ENCODE data around the gene SLC29A1. TPM values are rescaled to one million over a fixed set of nuclear protein-coding genes. Genes with fewer than 3 reads are reported as not detected.

Gene SLC29A1
- total and polyA plus RNA-seq, 4 donors: 15.1 to 67.2 (median 16.7) TPM

DNA sequence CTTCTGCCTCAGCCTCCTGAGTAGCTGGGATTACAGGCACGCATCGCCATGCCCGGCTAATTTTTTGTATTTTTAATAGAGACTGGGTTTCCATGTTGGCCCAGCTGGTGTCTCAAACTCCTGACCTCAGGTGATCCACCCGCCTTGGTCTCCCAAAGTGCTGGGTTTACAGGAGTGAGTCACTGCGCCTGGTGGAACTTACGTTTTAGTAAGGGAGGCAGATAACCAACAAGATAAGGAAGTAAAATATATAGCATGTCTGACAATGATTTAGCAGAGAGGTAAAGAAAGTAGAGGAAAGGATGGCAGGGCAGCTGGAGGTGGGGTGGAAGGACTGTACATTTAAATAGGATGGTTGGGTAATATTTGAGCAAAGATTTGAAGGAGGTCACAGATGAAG, 19.4 kb upstream of the SLC29A1 start:
- peaks cover 0 to 6% (median 4%) of the 10 kb centered on the region in 4 donors for H3K4me1 ChIP-seq (ENCODE audit: control insufficient read depth in 4 of 4, insufficient read depth in 4 of 4, low read length in 3 of 4)
- WGBS: 91% methylated on average over 6 of the region's 6 CpGs
- DNase-seq (ENCODE audit: low spot score): no peak

DNA sequence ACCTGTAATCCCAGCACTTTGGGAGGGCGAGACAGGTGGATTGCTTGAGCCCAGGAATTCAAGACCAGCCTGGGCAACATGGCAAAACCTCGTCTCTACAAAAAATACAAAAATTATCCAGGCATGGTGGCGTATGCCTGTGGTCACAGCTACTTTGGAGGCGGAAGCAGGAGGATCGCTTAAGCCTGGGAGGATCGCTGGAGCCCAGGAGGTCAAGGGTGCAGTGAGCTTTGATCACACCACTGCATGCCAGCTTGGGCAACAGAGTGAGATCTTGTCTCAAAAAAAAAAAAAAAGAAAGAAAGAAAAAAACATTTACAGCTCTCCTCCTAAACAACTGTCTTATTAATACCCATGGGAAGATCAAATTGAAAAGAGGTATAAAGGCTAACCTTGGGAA, 15.4 kb upstream of the SLC29A1 start:
- Histone ChIP-seq H3K27ac (ENCODE audit: low read depth in 1 of 2, low read length in 2 of 2) (peak overlapping the region in 1 of 2 donors; percentile 18), H3K9ac (ENCODE audit: low read depth in 1 of 2, low read length in 2 of 2) (no peak overlapping the region), H3K4me3 (ENCODE audit: low read depth in 1 of 3, low read length in 3 of 3) (no peak overlapping the region), H3K27me3 (ENCODE audit: control insufficient read depth in 4 of 4, insufficient read depth in 4 of 4, low read length in 3 of 4) (no peaks in the 10 kb centered on the region), H3K36me3 (ENCODE audit: control insufficient read depth in 4 of 4, insufficient read depth in 3 of 4, low read depth in 1 of 4, low read length in 3 of 4) (no peaks in the 10 kb centered on the region), H3K4me1 (ENCODE audit: control insufficient read depth in 4 of 4, insufficient read depth in 4 of 4, low read length in 3 of 4) (peaks cover 0 to 6% (median 4%) of the 10 kb centered on the region in 4 donors), H3K9me3 (ENCODE audit: control insufficient read depth in 4 of 4, low read length in 3 of 4) (no peaks in the 10 kb centered on the region)
- WGBS: 48% methylated on average over 6 of the region's 6 CpGs
- peak; percentile 71 to 78 for TF ChIP-seq HNF4A (conservative IDR thresholded peaks at IDR 0.05)
- TF ChIP-seq HNF4G (IDR thresholded peaks at IDR 0.05): no peak
- peak; percentile 29 for TF ChIP-seq SP1 (IDR thresholded peaks at IDR 0.05)
- no peak for TF ChIP-seq JUND (IDR thresholded peaks at IDR 0.05)
- TF ChIP-seq, protein P1, sequence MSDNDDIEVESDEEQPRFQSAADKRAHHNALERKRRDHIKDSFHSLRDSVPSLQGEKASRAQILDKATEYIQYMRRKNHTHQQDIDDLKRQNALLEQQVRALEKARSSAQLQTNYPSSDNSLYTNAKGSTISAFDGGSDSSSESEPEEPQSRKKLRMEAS (IDR thresholded peaks at IDR 0.05): no peak
- TF ChIP-seq RXRA (IDR thresholded peaks at IDR 0.05): peak; percentile 48 to 57
- DNase-seq (ENCODE audit: low spot score): no peak

More for the DNA sequence above, 19.4 kb upstream of the SLC29A1 start:
- TF ChIP-seq, protein P2, sequence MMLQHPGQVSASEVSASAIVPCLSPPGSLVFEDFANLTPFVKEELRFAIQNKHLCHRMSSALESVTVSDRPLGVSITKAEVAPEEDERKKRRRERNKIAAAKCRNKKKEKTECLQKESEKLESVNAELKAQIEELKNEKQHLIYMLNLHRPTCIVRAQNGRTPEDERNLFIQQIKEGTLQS (IDR thresholded peaks at IDR 0.05): no peak
- TF ChIP-seq YY1 (IDR thresholded peaks at IDR 0.05) (no peak), SP1 (IDR thresholded peaks at IDR 0.05) (no peak), HNF4A (conservative IDR thresholded peaks at IDR 0.05) (no peak), GABPA (IDR thresholded peaks at IDR 0.05 in 1 of 2, conservative IDR thresholded peaks at IDR 0.05 in 1 of 2) (no peak), EGR1 (IDR thresholded peaks at IDR 0.05; ENCODE audit: low read depth in 2 of 2) (no peak)
- TF ChIP-seq, protein P3, sequence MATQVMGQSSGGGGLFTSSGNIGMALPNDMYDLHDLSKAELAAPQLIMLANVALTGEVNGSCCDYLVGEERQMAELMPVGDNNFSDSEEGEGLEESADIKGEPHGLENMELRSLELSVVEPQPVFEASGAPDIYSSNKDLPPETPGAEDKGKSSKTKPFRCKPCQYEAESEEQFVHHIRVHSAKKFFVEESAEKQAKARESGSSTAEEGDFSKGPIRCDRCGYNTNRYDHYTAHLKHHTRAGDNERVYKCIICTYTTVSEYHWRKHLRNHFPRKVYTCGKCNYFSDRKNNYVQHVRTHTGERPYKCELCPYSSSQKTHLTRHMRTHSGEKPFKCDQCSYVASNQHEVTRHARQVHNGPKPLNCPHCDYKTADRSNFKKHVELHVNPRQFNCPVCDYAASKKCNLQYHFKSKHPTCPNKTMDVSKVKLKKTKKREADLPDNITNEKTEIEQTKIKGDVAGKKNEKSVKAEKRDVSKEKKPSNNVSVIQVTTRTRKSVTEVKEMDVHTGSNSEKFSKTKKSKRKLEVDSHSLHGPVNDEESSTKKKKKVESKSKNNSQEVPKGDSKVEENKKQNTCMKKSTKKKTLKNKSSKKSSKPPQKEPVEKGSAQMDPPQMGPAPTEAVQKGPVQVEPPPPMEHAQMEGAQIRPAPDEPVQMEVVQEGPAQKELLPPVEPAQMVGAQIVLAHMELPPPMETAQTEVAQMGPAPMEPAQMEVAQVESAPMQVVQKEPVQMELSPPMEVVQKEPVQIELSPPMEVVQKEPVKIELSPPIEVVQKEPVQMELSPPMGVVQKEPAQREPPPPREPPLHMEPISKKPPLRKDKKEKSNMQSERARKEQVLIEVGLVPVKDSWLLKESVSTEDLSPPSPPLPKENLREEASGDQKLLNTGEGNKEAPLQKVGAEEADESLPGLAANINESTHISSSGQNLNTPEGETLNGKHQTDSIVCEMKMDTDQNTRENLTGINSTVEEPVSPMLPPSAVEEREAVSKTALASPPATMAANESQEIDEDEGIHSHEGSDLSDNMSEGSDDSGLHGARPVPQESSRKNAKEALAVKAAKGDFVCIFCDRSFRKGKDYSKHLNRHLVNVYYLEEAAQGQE (IDR thresholded peaks at IDR 0.05): no peak
- Histone ChIP-seq H3K9ac (ENCODE audit: low read depth in 1 of 2, low read length in 2 of 2) (no peak overlapping the region), H3K9me3 (ENCODE audit: control insufficient read depth in 4 of 4, low read length in 3 of 4) (no peaks in the 10 kb centered on the region), H3K27ac (ENCODE audit: low read depth in 1 of 2, low read length in 2 of 2) (no peak overlapping the region), H3K4me3 (ENCODE audit: low read depth in 1 of 3, low read length in 3 of 3) (no peak overlapping the region), H3K27me3 (ENCODE audit: control insufficient read depth in 4 of 4, insufficient read depth in 4 of 4, low read length in 3 of 4) (no peaks in the 10 kb centered on the region), H3K36me3 (ENCODE audit: control insufficient read depth in 4 of 4, insufficient read depth in 3 of 4, low read depth in 1 of 4, low read length in 3 of 4) (no peaks in the 10 kb centered on the region)

DNA sequence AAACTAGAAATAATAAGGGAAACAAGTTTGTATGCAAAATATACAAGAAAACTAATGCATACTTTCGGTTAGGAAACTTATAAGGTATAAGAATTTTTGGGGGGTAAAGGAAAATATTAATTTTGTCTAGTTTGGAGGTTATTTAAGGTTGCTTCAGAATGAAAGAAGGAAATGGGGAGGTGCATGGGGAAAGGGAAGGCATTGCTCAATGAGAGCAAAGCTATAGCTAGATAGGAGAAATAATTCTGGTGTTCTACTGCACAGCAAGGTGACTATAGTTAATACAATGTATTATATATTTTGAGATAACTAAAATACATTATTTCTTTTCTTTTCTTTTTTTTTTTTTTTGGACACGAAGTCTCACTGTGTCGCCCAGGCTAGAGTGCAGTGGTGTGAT, 12.1 kb upstream of the SLC29A1 start:
- Histone ChIP-seq H3K36me3 (ENCODE audit: control insufficient read depth in 4 of 4, insufficient read depth in 3 of 4, low read depth in 1 of 4, low read length in 3 of 4) (no peaks in the 10 kb centered on the region), H3K27me3 (ENCODE audit: control insufficient read depth in 4 of 4, insufficient read depth in 4 of 4, low read length in 3 of 4) (no peaks in the 10 kb centered on the region), H3K9ac (ENCODE audit: low read depth in 1 of 2, low read length in 2 of 2) (no peak overlapping the region), H3K4me1 (ENCODE audit: control insufficient read depth in 4 of 4, insufficient read depth in 4 of 4, low read length in 3 of 4) (peaks cover 0 to 8% (median 6%) of the 10 kb centered on the region in 4 donors), H3K9me3 (ENCODE audit: control insufficient read depth in 4 of 4, low read length in 3 of 4) (no peaks in the 10 kb centered on the region), H3K27ac (ENCODE audit: low read depth in 1 of 2, low read length in 2 of 2) (no peak overlapping the region), H3K4me3 (ENCODE audit: low read depth in 1 of 3, low read length in 3 of 3) (no peak overlapping the region)
- WGBS: 82% methylated on average over 3 of the region's 3 CpGs
- DNase-seq (ENCODE audit: low spot score): no peak
- TF ChIP-seq, protein P4, sequence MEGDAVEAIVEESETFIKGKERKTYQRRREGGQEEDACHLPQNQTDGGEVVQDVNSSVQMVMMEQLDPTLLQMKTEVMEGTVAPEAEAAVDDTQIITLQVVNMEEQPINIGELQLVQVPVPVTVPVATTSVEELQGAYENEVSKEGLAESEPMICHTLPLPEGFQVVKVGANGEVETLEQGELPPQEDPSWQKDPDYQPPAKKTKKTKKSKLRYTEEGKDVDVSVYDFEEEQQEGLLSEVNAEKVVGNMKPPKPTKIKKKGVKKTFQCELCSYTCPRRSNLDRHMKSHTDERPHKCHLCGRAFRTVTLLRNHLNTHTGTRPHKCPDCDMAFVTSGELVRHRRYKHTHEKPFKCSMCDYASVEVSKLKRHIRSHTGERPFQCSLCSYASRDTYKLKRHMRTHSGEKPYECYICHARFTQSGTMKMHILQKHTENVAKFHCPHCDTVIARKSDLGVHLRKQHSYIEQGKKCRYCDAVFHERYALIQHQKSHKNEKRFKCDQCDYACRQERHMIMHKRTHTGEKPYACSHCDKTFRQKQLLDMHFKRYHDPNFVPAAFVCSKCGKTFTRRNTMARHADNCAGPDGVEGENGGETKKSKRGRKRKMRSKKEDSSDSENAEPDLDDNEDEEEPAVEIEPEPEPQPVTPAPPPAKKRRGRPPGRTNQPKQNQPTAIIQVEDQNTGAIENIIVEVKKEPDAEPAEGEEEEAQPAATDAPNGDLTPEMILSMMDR (IDR thresholded peaks at IDR 0.05; ENCODE audit: low read depth, low read length, missing input control): no peak
- TF ChIP-seq, protein P3 (IDR thresholded peaks at IDR 0.05): no peak
- TF ChIP-seq EGR1 (IDR thresholded peaks at IDR 0.05; ENCODE audit: low read depth in 2 of 2) (no peak), RXRA (IDR thresholded peaks at IDR 0.05) (no peak), HNF4A (conservative IDR thresholded peaks at IDR 0.05) (no peak), TAF1 (conservative IDR thresholded peaks at IDR 0.05) (no peak), HNF4G (IDR thresholded peaks at IDR 0.05) (no peak), RAD21 (IDR thresholded peaks at IDR 0.05) (no peak), YY1 (IDR thresholded peaks at IDR 0.05) (no peak)
- TF ChIP-seq, protein P5, sequence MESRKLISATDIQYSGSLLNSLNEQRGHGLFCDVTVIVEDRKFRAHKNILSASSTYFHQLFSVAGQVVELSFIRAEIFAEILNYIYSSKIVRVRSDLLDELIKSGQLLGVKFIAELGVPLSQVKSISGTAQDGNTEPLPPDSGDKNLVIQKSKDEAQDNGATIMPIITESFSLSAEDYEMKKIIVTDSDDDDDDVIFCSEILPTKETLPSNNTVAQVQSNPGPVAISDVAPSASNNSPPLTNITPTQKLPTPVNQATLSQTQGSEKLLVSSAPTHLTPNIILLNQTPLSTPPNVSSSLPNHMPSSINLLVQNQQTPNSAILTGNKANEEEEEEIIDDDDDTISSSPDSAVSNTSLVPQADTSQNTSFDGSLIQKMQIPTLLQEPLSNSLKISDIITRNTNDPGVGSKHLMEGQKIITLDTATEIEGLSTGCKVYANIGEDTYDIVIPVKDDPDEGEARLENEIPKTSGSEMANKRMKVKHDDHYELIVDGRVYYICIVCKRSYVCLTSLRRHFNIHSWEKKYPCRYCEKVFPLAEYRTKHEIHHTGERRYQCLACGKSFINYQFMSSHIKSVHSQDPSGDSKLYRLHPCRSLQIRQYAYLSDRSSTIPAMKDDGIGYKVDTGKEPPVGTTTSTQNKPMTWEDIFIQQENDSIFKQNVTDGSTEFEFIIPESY (IDR thresholded peaks at IDR 0.05): no peak
